NCI-H82 (cell line): ENCODE results near the gene ZNF407.

ENCODE experiments used
- DNase-seq: peaks from one replicate; lab custom pipeline; 2025; lab: John Stamatoyannopoulos, UW

ZNF407 gene

DNA sequence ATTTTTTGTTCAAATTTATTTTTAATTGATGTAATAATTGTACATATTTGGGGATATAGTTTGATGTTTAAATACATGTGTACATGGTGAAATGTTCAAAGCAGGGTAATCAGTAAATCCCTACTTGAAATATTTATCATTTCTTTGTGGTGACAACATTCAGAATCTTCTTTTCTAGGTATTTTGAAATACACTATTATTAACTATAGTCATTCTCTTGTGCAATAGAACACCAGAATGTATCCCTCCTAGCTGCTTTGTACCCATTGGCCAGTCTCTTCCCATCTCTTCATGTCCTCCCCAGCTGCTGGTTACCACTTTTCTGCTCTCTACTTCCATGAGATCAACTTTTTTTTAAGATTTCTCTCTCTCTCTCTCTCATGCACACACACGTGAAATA is 126.5 kb downstream of the ZNF407 start:
- no peak for DNase-seq

DNA sequence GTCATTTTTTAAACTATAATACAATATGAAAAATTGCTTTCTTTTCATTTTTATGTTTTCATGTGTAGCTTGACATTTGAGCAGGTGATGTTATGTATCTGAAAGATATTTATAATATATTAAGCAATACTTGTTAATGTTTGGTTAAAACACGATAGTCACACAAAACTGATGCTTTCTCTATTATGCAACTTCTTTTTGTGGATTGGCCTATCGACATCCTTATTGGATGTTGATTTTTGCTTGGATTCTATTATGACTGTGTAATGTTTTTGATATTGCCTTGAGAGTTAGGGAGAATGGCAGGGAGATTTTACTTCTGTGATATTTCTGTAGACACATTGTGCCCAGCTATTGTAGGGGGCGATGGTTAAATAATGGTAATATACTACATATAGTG is 128.0 kb downstream of the ZNF407 start:
- DNase-seq = no peak

DNA sequence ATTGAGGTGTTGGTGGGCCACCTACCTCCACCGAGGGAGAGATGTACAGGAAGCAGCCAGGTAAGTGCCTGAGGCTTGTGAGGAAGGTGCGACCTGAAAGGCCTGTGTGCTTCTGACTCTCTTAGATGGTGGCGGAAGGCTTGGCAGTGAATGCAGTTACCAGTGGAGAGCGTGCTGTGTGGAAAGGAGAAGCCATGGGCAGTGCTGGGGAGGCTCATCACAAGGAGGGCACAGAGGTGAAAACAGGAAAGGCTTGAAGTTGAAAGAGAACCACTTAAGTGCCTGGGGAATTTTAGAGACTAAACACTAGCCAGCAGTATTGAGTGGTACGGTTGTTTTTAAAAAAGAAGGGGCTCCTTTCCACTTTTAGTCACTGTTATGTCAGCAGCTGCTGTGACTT is 130.9 kb downstream of the ZNF407 start:
- DNase-seq = no peak

DNA sequence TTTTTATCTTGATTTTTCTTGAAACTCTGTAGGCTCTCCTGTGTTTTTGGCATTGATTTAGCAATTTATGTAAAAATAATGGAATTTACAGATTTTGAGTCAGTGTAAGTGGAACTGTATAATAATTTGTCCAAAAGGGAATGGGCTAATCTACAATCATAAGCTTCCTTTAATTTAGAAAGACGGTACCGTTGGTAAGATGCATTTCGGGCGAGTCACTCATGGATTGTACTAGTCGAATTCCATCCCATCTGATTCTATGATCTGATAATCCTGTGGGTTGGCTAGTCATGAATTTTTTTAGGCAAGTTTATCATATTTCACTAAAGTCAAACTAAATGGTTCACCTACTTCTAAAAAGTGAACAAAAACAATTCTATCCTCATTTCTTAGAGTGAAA is 133.4 kb downstream of the ZNF407 start:
- no peak for DNase-seq

DNA sequence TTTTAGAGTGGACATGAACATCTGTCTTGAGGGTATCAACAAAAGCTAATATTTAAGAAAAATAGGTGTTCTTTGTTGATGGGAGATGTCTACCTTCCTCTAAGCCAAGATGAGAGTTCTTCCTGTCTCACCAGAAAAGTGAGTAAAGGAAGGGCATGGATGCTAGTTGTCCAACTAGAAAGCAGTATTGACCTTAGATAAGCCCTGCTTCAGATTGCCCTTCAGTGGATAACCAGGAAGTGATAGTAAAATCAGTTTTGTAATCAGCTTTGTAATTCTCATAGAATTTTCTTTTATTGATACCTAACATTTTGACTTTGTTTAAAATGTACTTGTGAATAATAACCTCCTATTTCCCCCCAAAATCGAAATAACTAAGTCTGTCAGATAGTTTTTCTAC is 134.7 kb downstream of the ZNF407 start:
- DNase-seq = no peak

DNA sequence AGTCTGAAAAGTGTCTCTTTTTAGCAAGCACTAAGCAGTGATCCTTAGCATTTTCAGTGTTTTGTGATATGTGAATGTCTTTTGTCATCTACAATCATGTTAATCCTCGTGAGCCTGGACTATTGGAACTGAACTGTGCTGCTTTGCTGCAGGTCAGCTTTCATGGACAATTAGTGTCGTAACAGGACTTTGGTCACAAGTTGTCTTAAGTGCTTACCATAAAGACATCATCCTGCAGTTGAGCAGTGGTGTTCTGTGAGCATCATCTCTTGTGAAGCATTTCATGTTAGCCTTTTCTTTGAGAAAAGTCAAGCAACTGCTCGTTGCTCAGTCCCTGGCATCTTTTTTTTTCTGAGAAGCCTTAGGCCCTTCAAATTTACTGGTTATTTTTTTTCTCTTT is 135.9 kb downstream of the ZNF407 start:
- DNase-seq = no peak

DNA sequence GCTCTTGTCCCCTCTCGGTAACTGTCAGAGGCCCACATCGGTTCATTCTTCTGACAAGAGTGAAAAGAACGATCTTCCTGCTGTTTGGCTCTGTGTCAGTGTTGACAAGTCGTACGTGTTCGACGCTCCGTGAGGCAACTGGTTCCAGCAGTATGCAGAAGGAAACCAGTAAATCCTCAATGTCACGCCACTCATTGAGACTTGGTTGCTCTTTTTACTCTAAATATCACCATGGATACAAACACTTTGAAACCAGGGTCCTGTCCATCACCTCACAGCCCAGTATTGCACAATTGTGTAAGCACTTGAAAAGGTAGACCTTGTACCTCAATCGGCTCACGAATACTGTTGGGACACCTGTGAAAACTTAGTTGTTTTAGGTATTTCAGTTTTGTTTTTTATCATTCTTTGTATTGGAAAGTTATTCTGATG is 136.4 kb downstream of the ZNF407 start:
- DNase-seq = no peak

DNA sequence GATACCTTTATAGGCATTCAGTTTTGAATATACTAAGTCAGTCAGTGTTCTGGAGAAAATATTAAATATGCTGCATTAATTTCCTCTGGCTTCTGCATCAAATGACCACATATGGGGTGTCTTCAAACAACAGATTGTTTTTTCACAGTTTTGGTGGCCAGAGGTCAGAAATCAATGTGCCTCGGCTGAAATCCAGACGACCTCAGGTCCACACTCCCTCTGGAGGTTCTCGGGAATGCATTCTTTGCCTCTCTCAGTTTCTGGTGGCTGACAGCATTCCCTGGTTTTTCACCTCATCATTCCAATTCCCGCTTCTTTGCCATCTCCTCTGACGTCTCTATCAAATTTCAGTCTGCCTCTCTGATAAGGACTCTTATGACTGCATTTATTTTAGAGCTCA is 142.3 kb downstream of the ZNF407 start:
- DNase-seq = no peak

DNA sequence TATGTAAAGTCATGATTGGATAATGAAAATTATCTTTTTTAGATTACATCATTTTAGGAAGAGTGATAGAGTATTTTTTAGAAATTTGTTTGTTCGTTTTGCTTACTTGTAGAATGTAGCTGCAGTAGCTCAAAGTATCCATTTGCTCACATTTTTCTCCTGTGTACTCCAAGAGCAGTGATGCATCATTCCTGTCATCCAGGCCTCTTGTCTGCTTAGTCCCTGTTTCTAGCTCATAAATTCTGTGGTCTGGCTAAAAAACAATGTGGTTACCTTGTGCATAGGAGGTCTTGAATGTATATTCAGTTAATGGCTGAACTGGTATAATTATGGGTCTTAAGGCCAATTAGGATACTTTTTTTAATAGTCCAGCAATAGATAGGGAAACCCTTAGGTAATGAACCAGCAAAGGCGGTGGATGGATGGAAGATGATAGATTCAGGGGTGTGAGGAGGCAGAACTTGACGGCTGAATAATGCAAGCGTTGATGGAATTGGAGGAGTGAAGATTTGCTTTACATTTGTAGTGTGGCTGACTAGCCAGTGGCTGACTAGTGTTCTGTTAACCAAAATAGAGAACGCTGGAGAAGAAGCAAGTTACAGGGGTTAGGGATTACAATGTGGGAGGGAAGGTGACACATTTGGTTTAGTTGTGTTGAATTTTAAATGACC is 145.0 kb downstream of the ZNF407 start:
- no peak for DNase-seq

DNA sequence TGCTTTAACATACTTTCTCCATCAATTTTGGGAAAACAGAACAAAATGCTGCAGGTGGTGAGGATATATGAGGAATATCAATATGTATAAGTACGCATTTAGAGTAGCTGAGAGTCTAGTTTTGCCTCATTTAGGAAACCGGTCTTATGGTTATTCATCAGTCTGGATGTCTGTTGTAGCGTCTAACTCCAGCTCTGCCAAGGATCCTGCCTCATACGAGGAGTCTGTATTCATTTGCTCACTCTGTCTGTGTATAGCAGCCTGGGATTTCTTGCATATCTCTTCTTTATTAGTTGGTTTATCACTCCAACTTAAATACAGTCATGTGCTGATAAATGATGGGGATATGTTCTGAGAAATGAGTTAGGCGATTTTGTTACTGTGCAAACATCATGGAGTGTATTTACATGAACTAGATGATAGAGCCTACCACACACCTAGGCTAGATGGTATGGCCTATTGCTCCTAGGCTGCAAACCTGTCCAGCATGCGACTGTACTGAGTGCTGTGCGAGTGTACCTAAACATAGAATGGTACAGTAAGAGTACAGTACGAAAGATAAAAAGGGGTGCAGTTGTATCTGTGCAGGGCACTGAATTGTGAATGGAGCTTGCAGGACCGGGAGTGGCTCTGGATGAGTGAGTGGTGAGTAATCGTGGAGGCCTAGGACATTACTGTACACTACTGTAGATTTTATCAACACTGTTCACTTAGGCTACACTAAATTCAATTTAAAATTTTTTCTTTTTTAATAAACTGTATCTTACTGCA is 148.1 kb downstream of the ZNF407 start:
- DNase-seq = no peak

DNA sequence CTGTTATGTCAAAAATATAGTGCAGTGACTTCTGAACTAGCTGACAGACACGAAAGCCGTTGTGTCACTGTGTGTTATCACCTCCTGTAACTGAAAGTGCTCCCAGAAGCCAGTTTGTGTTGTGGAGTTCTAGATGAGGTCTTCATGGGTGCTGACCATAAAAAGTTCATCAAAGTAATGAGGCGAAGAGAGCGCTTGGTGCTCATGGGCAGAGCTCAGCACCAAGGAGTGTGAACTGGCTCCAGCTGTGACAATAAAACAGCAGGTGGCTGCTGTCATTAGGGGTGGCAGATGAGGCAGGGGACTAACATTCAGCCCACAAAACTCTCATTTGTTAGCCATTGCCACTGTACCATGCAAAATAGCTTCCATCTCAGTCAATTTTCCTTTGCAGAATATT is 151.1 kb downstream of the ZNF407 start:
- peak; percentile 4 for DNase-seq

DNA sequence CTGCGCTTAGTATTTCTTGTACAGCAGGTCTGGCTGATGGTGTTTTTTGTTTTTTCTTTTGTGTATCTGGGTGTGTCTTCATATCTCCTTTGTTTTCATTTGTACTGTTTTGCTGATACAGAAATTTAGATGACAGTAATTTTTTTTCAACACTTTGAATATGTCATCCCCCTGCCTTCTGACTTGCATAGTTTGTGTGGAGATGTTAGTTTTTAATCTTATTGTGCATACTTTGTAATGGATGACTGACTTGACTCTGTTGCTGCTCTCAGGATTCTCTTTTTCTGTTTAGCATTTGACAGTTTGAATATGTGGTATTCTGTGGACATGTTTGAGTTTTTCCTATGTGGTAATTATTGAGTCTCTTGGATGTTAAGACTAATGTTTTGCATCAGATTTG is 161.3 kb downstream of the ZNF407 start:
- no peak for DNase-seq

DNA sequence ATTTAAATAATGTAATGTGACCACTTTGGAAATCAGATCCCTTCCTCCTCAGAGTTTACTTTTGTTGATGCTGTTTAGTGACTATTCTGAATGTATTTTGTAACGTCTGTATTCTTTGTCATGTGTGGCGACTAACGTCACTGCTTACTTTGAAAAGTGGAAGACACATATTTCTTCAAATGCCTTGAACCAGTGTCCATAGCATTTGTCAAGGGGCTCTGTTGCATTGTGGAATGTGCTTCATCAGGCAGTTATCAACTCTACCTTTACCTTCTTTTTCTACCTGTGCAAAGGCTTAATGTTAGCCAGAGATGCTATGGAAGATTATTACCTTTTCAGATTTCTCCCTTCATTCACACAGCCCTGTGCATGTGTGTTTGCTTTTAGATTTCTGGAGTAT is 162.4 kb downstream of the ZNF407 start:
- DNase-seq = no peak

DNA sequence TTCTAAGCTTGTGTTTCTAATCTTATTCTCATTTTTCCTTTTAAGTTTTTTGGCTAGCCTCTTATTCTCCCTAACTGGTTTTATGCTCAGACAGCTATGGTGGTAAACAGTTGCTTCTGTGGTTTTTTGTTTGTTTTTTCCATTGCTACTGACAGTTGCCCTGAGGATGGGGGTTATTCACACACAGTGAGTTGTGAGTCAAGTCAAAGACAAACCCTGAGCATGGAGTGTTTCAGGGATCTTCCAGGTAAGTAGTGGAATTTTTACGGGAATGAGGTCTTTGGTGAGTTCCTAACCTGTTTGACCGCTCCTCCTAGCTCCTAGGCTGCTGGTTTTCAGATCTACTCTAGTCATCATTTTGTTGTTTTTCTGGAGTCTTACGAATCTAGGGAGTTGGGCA is 162.8 kb downstream of the ZNF407 start:
- no peak for DNase-seq

DNA sequence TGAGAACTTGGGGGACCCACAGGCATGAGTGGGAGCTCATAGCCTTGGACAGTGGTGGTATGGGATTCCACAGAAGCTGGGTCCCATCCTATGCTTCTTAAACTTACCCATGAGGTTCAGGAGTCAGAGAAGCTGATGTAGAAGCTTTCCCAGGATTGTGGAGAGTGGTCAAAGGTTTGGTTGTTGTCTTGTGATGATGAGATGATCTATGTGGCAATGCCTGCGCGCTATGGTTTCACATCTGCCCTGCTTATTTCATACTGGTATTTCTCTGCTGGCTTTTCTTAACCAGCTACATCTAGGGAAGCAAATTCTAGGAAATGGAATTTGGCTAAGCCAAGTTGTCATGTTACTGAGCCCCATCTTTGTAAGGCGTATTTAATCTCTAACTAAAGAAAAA is 168.6 kb downstream of the ZNF407 start:
- DNase-seq = no peak

DNA sequence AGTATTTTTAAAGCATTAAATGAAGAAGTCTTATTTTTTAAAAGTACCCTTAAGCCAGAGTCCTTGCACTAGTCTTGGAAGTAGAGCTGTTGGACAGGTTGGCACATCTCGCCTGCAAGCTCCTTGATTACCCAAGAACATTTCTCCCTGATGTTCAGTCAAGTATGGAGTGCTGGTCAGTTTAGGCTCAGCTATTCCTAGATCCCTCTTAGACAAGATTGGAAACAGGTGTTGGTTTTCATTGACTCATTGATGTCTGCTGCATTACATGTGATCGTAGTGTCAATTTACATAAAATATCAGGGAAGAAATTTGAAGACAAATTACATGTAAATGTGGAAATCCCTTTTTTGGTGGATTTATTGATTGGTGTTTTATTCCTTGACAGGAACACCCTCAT is 170.4 kb downstream of the ZNF407 start:
- no peak for DNase-seq

DNA sequence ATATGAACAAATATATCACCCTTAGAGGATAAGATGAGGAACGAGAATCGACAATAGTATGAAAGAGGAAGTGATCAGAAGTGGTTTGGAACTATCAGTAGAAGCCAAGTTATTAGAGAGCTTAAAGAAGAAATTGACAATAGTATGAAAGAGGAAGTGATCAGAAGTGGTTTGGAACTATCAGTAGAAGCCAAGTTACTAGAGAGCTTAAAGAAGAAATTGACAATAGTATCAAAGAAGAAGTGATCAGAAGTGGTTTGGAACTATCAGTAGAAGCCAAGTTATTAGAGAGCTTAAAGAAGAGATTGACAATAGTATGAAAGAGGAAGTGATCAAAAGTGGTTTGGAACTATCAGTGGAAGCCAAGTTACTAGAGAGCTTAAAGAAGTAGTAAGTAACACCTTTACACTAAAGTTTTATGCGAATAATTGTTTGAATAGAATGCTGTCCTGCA is 175.5 kb downstream of the ZNF407 start:
- DNase-seq = no peak

DNA sequence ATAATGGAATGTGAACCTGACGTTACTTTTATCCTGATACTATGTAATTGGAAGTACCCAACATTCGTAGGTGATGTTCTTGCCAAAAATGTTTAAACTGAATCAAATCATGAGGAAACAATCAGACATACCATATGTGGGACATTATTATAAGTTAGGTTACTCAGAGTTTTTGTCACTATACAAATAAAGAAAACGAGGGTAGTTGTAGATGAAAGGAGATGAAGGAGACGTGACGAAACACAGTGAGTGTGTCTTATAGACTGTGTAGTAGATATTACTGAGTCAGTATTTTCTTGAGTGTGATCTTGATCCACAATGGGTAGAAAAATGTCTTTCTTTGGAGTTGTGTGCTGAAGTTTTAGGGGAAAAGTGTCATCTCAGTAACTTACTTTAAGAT is 176.8 kb downstream of the ZNF407 start:
- no peak for DNase-seq

DNA sequence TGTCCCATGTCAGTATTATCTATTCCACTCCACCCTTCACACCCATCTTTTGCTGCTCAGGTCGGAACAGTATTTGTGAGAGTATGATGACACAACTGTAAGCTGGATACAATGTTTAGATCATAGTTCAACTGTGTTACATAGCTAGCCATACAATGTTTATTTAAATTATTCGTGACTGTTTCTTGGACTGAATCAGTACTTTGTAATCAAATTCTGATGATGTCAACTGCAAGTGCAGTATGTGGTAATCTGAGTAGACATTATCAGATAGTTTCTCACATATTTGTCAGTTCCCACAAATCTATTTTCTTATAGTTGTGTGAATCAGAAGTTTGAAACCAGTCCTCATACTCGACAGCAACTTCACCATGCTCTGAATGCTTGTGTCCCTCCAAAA is 177.6 kb downstream of the ZNF407 start:
- DNase-seq = no peak

DNA sequence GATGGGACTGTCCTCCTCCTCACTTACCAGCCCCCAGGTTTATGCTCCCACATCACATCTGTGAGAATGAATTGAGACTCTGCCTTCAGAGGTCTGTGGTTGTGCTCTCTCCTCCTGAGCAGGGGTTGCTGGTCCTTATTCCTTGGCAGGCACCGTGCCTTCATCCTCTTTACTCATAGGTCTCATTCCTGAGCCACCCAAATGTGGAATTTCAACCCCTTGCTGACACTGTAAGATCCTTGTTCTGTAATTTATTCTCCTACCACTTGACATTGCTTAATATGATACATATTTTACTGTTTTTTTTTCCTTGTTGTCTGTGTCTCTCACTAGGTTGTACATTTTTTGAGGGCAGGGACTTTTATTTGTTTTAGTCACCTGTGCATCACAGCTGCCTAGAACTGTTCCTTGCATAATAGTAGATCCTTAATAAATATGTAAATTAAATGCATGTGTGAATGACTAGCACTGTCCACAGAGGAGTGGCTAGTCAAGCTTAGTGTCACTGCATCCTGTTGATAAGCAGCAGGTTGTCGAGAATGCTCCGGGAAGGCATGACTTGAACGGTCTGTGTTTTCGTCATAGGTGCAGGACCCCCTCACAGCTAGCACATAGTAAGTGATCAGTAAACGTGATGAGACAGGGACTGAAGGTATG is 180.6 kb downstream of the ZNF407 start:
- no peak for DNase-seq

DNA sequence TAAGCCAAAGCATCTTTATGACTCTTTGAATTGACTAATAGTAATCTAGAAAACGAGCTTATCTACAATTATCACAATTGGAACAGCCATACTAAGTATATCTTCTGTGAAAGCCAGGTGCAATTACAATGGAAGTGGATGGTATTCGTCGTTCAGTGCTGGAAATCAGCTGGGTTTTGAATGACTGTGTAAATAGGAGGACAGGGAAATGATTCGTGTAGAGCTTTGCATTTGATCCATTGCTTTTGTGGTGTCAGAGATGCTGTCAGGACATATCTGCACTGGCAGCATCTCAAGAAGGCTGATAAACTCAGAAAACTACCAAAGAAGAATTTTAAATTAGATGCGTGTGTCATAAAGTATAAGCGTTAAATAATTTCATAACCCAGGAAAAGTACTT is 187.1 kb downstream of the ZNF407 start:
- peak; percentile 14 for DNase-seq

DNA sequence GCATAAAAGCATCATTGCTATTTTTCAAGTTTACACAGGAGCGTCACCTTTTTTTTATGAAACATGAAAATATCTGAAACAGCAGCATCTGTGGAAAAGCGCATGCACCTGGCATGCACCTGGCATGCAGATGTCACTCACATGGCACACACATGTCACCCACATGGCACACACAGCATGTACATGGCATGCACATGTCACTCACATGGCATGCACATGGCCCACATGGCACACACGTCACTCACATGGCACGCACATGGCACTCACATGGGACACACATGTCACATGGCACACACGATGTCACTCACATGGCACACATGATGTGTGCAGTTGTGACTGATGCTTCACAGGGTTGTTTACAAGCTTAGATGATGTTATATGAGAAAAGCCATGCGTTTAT is 188.0 kb downstream of the ZNF407 start:
- DNase-seq = no peak

DNA sequence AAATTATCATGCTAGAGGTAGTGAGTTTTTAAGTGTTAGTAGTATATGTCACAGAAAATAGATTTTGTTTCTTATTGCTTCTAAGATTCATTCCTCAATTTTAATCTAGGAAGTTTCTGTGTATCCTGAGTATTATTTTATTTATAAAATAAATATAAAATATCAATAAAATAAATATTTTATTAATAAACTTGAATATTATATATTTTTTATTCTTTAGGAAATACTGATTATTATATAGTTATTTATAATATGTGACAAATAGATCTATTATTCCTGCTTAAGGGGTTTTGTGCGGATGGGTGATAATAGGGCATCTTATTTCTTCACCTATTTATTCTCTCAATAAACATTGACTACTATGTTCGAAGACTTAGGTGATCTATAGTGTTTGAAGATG is 191.0 kb downstream of the ZNF407 start:
- DNase-seq = no peak
